Measurements from ENCODE around the gene PCGF1.

DNA sequence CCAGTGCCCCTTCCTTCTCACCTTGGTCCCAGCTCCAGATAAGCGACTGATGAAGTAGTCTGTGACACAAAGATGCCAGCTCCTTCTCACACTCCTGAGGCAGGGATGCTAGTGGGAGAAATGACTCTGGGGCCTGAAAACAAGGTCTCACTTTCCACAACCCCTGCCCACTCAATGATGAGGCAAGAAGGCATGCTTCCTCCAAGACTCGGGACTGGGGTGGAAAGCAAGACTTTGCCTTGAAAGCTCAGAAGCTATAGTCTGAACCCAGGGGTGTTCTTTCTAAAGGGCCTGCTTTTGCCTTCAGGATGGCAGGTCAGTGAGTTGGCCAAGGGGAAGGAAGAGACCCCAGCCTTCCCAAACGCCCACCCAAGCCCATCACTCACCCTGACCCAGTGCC, 26.1 kb downstream of the PCGF1 start:
- TF ChIP-seq, protein P1, sequence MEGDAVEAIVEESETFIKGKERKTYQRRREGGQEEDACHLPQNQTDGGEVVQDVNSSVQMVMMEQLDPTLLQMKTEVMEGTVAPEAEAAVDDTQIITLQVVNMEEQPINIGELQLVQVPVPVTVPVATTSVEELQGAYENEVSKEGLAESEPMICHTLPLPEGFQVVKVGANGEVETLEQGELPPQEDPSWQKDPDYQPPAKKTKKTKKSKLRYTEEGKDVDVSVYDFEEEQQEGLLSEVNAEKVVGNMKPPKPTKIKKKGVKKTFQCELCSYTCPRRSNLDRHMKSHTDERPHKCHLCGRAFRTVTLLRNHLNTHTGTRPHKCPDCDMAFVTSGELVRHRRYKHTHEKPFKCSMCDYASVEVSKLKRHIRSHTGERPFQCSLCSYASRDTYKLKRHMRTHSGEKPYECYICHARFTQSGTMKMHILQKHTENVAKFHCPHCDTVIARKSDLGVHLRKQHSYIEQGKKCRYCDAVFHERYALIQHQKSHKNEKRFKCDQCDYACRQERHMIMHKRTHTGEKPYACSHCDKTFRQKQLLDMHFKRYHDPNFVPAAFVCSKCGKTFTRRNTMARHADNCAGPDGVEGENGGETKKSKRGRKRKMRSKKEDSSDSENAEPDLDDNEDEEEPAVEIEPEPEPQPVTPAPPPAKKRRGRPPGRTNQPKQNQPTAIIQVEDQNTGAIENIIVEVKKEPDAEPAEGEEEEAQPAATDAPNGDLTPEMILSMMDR (IDR thresholded peaks at IDR 0.05; ENCODE audit: low read length) = no peak
- no peak for TF ChIP-seq EZH2 (IDR thresholded peaks at IDR 0.05; ENCODE audit: borderline replicate concordance, low read length)
